ENCODE data around the gene GREB1. TPM values are rescaled to one million over a fixed set of nuclear protein-coding genes. Genes with fewer than 3 reads are reported as not detected.

The GREB1 gene
- polyA plus RNA-seq, 1 of the 3 experiments (the other 2 are of a cell fraction) = 2.9 TPM

DNA sequence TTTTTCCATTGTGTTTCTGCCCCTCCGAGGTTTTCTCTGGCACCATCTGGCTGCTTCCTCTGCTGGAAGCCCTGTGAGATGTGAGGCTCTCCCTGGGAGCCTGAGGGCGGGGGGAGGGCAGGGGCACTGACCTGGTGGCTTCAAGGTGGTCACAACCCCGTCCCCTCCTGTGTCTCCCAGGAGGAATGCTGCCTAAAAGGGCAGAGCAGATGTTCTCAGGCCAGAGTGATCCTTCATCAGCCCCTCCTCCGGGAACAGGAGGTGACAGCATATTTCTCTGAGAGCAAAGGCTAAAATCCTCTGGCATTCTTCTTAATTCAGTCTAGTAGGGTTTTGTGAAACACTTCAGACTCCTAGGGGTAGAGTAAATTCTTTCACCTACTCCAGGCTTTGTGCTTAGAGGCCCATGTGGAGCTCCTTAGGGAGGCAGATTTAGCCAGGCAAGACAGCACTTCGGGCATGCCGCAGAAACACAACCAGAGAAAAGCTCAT lies 18.3 kb upstream of the GREB1 start:
- DNase-seq = no peak
- Histone ChIP-seq H4K20me1 (ENCODE audit: insufficient read depth) (no peaks in the 10 kb centered on the region), H3K27me3 (ENCODE audit: insufficient read depth) (no peaks in the 10 kb centered on the region), H3K4me3 (ENCODE audit: low read depth in 2 of 2, low read length in 1 of 2) (no peak overlapping the region), H3K4me2 (no peak overlapping the region), H3K27ac (ENCODE audit: low read depth in 2 of 2, low read length in 1 of 2) (no peak overlapping the region), H2AFZ (ENCODE audit: low read depth) (no peak overlapping the region), H3K4me1 (ENCODE audit: control insufficient read depth in 1 of 2, insufficient read depth in 2 of 2, low read depth in 1 of 2, low read length in 1 of 2) (no peaks in the 10 kb centered on the region; a peak in 1 of 4 replicates), H3K9ac (no peak overlapping the region), H3K79me2 (ENCODE audit: insufficient read depth) (no peaks in the 10 kb centered on the region), H3K9me3 (no peaks in the 10 kb centered on the region), H3K9me2 (no peaks in the 10 kb centered on the region), H3F3A (replicated peaks; ENCODE audit: insufficient read depth) (no peaks in the 10 kb centered on the region), H3K36me3 (replicated peaks in 1 of 2; ENCODE audit: control insufficient read depth in 1 of 2, insufficient read depth in 2 of 2, low read length in 1 of 2) (no peaks in the 10 kb centered on the region)
- WGBS (ENCODE audit: low lambda C conversion rate) = 61% methylated on average over 6 of the region's 6 CpGs
- CTCF ChIA-PET = interaction anchor here (1.3 to 2.7 kb wide), 3 partner anchors 17 to 68 kb away, joined by 6 to 29 read pairs (median 9); no protein-coding TSS in a partner anchor
- POLR2A ChIA-PET = no interaction called here
- TF ChIP-seq, protein P1, sequence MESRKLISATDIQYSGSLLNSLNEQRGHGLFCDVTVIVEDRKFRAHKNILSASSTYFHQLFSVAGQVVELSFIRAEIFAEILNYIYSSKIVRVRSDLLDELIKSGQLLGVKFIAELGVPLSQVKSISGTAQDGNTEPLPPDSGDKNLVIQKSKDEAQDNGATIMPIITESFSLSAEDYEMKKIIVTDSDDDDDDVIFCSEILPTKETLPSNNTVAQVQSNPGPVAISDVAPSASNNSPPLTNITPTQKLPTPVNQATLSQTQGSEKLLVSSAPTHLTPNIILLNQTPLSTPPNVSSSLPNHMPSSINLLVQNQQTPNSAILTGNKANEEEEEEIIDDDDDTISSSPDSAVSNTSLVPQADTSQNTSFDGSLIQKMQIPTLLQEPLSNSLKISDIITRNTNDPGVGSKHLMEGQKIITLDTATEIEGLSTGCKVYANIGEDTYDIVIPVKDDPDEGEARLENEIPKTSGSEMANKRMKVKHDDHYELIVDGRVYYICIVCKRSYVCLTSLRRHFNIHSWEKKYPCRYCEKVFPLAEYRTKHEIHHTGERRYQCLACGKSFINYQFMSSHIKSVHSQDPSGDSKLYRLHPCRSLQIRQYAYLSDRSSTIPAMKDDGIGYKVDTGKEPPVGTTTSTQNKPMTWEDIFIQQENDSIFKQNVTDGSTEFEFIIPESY (IDR thresholded peaks at IDR 0.05; ENCODE audit: borderline replicate concordance, low read depth) = no peak
- TF ChIP-seq, protein P2, sequence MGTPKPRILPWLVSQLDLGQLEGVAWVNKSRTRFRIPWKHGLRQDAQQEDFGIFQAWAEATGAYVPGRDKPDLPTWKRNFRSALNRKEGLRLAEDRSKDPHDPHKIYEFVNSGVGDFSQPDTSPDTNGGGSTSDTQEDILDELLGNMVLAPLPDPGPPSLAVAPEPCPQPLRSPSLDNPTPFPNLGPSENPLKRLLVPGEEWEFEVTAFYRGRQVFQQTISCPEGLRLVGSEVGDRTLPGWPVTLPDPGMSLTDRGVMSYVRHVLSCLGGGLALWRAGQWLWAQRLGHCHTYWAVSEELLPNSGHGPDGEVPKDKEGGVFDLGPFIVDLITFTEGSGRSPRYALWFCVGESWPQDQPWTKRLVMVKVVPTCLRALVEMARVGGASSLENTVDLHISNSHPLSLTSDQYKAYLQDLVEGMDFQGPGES (IDR thresholded peaks at IDR 0.05; ENCODE audit: low read depth, low read length) = no peak
- no peak for TF ChIP-seq TAF1 (IDR thresholded peaks at IDR 0.05; ENCODE audit: borderline replicate concordance, low read depth, low read length)
- TF ChIP-seq ELF1 (IDR thresholded peaks at IDR 0.05) = no peak
- TF ChIP-seq TEAD4 (IDR thresholded peaks at IDR 0.05; ENCODE audit: borderline replicate concordance, insufficient read depth) = no peak

DNA sequence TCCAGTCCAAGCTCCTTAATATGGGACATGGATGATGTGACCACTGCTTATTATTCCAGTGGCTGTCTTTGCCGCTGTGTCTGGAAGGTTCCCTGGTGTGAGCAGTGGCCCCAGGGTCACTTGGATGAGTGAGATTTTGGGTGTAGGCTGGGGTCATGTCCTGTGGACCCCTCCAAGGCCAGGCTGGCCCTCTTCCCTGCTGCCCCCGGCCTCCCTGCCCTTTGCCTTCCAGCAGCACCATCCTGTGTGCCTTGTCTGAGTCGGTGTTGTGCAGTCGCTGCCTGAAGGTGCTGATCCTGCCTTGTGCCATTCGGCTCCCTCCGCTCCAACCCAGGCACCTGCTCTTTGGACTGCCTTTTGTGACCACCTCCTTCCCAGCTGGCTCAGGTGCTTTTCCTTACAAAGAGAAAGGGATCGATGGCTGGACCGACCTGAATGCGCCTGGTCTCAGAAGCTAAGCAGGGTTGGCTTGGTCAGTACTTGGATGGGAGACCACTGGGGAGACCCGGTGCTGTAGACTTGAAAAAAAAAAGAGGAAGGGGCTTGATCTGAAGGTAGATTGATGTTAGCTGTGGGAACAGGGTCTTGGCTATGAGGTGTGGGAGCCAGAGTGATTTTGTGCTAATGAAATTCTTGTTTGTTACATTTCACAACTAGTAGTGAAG lies 16.7 kb upstream of the GREB1 start:
- Histone ChIP-seq H3K4me1 (ENCODE audit: control insufficient read depth in 1 of 2, insufficient read depth in 2 of 2, low read depth in 1 of 2, low read length in 1 of 2) (peaks cover 0 to 5% of the 10 kb centered on the region in 2 experiments; a peak in 2 of 4 replicates), H3K9me3 (no peaks in the 10 kb centered on the region), H3K9me2 (no peaks in the 10 kb centered on the region), H3K9ac (no peak overlapping the region), H3K79me2 (ENCODE audit: insufficient read depth) (no peaks in the 10 kb centered on the region), H3K4me3 (ENCODE audit: low read depth in 2 of 2, low read length in 1 of 2) (no peak overlapping the region), H4K20me1 (ENCODE audit: insufficient read depth) (no peaks in the 10 kb centered on the region), H3K27ac (ENCODE audit: low read depth in 2 of 2, low read length in 1 of 2) (no peak overlapping the region), H3F3A (replicated peaks; ENCODE audit: insufficient read depth) (no peaks in the 10 kb centered on the region), H2AFZ (ENCODE audit: low read depth) (no peak overlapping the region), H3K4me2 (no peak overlapping the region), H3K27me3 (ENCODE audit: insufficient read depth) (no peaks in the 10 kb centered on the region), H3K36me3 (replicated peaks in 1 of 2; ENCODE audit: control insufficient read depth in 1 of 2, insufficient read depth in 2 of 2, low read length in 1 of 2) (no peaks in the 10 kb centered on the region)
- WGBS (ENCODE audit: low lambda C conversion rate) = 92% methylated on average over 10 of the region's 10 CpGs
- POLR2A ChIA-PET = interaction anchor here (0.6 kb wide), 1 partner anchor 112 kb away, joined by 7 read pairs; no protein-coding TSS in a partner anchor
- CTCF ChIA-PET = interaction anchor here (1.0 to 2.7 kb wide), 4 partner anchors 34 to 66 kb away, joined by 3 to 29 read pairs (median 6); no protein-coding TSS in a partner anchor
- DNase-seq = no peak
- TF ChIP-seq FOXJ3 (CRISPR knock-in tag; IDR thresholded peaks at IDR 0.05) = no peak
